GM21717 (cell line): ENCODE measurements around the gene PGAM5.
"Not testable (repeated sequence)": the region's sequence is repeated elsewhere in the genome, so short reads cannot be mapped to it uniquely, and the experiment has no call there.

Experiments
- ATAC-seq: cut with Tn5 transposase; IDR thresholded peaks from one replicate; pipeline ENCODE4 v1.9.1; 2021; ENCODE audit warnings: mild to moderate bottlenecking, moderate library complexity; ENCODE audit not compliant: unreplicated experiment

Gene PGAM5

GRCh38 chr12:132687211-132688164, 23.2 kb upstream of the PGAM5 start, which contains the start of the genes POLE and PXMP2:
Gene POLE (minus strand): TSS chr12:132687342. CDS start chr12:132687315, 27 bp downstream.
Gene PXMP2 (plus strand): TSS chr12:132687587. CDS start chr12:132687671, 84 bp downstream.
- peak; percentile 93 for ATAC-seq

- ATAC-seq = no peak
These were observed 21.4 kb upstream of the PGAM5 start for GRCh38 chr12:132689227-132689626.

GRCh38 chr12:132690112-132690511, 20.5 kb upstream of the PGAM5 start:
- ATAC-seq = no peak

GRCh38 chr12:132692030-132692429, 18.6 kb upstream of the PGAM5 start:
- ATAC-seq = not testable (repeated sequence)

GRCh38 chr12:132694888-132695287, 15.8 kb upstream of the PGAM5 start:
- not testable (repeated sequence) for ATAC-seq

- no peak for ATAC-seq
These were observed 15.2 kb upstream of the PGAM5 start for GRCh38 chr12:132695431-132695830.

- no peak for ATAC-seq
These were observed 12.3 kb upstream of the PGAM5 start for GRCh38 chr12:132698341-132698740.

GRCh38 chr12:132700212-132700822, 10.3 kb upstream of the PGAM5 start:
- ATAC-seq = no peak

- no peak for ATAC-seq
These were observed 8.0 kb upstream of the PGAM5 start for GRCh38 chr12:132702640-132703039.

DNA sequence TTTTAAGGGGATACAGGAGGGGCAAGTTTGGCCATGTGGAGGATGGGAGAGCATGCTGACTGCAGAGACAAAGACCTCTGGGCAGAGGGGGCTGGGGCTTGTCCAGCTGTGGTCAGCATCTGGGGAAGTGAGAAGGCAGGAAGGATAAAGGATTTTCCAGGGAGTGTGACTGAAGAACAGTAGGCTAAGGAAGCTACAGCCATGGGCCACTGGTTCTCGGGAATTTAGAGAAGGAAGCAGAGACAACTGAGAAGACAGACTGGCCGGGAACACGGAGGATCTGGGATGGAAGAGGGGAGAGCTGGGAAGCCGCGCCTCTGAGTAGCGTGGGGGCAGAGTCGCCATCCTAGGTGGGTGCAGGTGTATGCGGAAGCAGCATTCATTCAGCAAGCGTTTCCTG, 7.0 kb upstream of the PGAM5 start:
- ATAC-seq = no peak

GRCh38 chr12:132707241-132707640, 3.4 kb upstream of the PGAM5 start:
- ATAC-seq = no peak

DNA sequence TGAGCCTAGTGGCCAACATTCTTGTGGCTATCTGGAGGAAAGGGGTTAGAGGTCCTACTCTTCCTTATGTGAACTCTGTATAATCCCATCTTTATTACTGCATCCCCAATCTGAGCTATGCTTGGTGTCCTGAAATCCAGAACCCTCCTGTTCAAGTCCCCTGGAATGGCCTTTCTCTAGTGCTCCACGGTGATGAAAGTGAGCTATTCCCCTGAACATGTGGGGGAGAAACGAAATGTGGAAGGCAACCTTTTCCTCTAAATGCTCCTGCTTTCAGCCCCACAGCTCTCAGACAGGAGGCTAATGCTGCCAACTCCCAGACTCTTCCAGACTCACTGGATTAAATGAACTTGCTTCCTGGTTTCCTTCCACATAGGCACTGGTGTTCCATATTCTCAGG, 2.5 kb upstream of the PGAM5 start:
- no peak for ATAC-seq

DNA sequence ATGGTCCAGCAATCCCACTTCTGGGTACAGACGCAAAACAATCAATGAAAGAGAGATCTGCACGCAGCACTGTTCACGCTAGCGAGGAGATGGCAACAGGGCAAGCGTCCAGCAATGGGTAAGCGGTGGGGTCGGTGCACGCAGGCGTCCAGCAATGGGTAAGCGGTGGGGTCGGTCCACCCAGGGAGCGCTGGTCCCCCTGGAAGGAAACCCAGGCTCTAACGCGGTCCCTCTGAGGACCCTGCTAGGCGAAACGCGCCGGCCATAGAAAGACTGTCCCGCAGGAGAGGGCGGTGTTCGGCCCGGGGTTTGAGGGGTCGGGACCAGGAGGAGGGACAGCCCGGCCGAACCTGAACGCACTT, 618 bp upstream of the PGAM5 start:
- ATAC-seq = peak; percentile 39

- ATAC-seq = peak; percentile 15
These were observed 620 bp downstream of the PGAM5 start for GRCh38 chr12:132711080-132711843.

- no peak for ATAC-seq
These were observed 2.5 kb downstream of the PGAM5 start for GRCh38 chr12:132713123-132713522.

DNA sequence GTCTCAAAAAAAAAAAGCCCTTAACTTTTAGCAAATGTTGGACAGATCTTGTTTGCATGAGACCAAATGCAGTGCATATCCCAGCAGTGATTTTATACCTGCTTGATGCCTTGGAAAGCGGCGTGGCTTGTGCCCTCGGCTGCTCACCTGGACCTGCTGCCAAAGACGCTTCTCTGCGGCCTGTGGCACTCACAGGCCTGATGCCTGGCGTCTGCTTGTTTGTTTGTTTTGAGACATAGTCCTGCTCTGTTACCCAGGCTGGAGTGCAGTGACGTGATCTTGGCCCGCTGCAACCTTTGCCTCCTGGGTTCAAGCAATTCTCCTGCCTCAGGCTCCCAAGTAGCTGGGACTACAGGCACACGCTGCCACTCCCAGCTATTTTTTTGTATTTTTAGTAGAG, 5.2 kb downstream of the PGAM5 start:
- ATAC-seq = no peak

- ATAC-seq = no peak
These were observed 5.7 kb downstream of the PGAM5 start for GRCh38 chr12:132716356-132716755.

DNA sequence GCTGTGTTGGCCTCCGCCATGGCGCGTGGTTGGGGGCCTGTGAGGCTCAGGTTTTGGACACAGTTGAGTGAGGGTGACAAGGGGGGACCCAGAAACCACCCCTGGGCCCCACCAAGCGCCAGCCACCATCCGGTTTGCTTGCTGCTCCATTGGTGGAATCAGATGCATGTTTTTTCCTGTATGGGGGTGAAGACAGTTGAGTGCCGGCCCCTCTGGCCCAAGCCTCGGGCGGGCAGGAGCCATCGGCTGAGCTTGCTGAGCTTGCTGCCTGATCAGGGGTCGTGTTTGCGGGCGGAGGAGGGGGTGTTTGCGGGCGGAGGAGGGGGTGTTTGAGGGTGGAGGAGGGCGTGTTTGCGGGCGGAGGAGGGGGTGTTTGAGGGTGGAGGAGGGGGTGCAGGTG, 6.4 kb downstream of the PGAM5 start:
- ATAC-seq = no peak

DNA sequence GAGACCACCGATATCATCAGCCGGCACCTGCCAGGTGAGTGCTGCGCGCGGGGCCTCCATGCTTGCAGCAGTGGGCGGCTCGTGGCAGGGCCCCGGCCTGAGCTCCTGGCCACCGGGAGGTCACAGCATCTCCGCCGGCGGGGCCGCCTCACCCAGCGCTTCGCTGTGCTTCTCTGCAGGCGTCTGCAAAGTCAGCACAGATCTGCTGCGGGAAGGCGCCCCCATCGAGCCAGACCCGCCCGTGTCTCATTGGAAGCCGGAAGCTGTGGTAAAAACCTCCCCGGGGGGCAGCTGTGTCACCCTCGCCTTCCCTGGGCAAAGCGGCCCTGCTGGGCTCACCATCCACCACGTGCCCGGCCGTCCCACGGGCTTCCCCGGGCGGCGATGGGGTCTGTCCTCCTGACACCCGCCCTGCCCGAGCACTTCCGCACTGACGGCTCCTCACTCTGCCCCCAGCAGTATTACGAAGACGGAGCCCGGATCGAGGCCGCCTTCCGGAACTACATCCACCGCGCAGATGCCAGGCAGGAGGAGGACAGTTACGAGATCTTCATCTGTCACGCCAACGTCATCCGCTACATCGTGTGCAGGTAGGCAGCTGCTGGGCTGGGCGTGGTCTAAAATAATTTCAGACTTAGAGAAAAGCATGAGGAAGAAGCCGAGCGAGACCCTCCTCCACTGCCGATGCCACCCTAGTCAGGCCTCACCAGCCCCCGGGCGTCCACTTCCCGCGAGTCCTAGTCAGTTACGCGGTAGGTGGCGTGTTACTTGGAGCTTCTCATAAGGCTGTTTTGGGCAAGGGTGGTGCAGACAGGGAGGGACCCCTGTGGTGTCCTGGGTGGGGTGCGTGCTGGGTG, 7.1 kb downstream of the PGAM5 start:
- no peak for ATAC-seq

GRCh38 chr12:132718644-132719043, 8.0 kb downstream of the PGAM5 start:
- ATAC-seq = no peak
